IPS-NIHi7 (cell line): ENCODE measurements around the gene KNSTRN.
A peak's percentile ranks its signal among the peaks of the same experiment; 100 is the strongest.

Source experiments
- DNase-seq: peaks from one replicate; pipeline ENCODE4 v3.0.0; 2012; ENCODE audit warnings: mixed read lengths; ENCODE audit errors: extremely low spot score

Gene KNSTRN

DNA sequence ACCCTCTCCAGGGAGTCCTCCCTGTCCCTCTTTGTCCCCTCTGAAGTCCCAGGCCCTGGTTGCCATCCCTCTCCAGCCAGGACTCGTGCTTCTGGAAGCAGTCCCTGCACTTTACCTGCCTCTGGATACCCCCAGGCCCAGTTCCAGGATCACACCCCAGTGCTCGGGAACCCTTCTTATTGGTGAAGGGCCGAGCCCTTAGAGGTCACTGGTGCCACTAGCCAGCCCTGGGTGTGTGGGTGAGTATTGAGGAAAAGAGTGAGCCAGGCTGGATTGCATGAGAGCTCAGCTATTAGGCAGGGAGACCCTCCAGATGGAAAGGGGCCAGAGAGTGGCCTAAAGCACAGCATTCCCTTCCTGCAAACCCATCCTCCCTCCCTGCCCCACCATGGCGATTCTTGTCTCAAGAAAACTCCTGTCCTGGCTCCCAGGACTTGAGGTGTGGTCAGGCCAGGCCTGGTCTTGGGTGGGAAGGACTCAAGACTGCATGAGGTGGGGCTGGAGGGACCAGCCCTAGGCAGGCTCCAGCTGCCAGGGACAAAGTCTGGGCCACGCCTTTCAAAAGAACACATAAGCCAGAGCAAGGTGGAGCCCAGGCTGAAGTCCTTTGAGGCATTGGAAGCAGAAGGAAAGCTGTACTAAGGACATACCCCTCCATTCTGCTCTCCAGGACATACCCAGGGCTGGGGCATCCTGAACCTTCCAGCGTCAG is 36.5 kb upstream of the KNSTRN start:
- DNase-seq, result no peak

DNA sequence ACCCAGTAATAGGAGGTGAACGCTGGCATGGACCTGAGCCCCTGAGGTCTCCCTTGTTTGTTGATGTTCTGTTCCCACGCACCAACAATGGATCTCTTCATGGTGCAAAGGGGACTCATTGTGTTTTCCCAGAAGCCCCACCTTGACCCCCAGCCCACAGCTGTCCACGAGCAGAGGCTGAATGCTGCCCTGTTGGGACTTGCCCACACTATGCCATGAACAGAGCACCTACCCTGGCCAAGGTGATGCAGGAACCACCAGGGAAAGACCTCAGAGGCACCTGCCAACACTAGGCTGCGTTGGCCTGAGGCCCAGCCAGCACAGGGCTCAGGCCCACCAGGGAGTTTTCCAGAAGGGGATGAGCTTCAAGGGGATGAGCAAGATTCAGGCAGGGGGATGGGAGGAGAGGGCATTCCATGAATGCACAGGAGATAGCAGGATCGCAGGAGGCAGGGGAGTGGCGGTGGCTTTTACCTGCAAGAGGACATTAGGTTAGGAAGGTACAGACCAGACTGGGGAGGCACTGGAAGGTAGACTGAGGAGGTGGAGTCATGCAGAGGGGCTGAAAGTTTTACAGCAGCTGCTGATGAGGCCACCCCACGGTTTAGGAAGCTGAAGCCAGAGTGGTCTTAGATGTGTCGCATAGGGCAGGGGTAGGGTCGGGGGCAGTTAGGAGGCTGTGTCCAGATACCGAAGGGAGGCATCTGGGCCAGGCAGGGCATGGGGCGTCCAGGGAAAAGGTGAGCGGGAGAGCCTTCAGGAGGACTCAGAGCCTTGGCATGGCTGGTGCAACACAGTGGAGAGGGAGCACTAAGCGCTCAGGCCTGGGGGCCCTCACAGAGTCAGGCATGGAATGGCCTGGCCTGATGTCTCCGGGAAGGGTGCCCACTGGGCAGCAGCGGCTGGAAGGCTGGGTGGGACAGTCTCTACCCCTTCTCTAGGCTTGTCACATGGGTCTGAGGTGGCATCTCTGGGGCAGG is 35.7 kb upstream of the KNSTRN start:
- DNase-seq, result no peak

DNA sequence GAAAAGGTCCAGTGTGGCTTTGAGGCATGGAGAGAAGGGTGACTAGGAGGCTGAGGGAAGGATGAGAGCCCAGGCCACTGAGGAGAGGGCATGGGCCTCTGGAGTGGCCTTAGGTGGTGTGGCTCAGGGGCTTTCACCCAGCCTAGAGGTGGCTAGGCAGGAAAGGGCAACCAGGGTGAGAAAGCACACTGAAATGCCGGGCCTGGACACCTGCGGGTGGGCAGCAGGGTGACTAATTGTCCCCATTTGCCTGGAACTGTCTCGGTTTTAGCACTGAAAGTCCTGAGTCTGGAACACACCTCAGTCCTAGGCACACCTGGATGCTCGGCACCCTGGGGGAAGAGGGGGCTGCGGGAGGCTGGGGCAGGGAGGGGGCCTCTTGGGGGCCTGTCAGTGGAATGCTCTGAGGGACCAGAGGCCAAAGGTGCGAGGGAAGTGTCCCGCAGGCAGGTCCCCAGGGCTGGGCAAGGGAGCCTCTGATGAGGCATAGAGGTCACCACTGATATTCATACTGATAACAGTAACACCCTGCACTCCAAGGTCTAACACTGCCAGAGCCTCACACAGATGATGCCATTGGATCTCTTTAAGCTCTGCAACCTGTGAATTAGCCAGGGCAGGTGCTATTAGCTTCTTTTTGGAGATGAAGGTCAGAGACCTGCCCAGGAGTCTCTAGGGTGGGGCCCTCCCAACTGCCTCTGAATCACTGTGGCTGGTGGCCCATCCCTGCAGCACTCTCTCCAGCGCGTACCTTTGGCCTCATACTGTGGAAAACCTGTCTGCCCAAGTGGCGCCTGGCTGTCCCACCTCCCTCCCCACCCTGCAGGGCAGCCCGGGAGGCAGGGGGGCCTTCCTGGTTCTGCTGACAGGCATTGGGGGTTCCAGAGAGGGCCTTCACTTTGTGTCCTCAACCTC is 34.7 kb upstream of the KNSTRN start:
- DNase-seq, result no peak

DNA sequence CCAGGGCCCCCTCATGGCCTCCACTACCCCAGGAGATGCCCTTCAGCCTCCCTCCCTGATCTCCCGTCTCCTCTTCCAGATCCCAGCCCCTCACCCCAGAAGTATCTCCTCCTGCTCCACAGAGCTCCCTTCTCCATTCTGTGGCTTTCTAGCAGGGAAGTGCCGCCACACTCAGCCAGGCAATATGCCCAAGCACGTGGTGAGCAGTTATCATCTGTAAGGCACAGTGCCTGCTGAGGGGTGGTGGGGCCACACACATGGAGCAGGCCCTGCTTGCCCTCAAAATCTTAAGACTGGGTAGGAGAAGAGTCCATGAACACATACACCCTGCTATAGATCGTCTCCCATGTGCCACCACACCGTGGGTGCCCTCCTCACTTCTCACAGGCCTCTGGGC is 34.0 kb upstream of the KNSTRN start:
- no peak for DNase-seq

DNA sequence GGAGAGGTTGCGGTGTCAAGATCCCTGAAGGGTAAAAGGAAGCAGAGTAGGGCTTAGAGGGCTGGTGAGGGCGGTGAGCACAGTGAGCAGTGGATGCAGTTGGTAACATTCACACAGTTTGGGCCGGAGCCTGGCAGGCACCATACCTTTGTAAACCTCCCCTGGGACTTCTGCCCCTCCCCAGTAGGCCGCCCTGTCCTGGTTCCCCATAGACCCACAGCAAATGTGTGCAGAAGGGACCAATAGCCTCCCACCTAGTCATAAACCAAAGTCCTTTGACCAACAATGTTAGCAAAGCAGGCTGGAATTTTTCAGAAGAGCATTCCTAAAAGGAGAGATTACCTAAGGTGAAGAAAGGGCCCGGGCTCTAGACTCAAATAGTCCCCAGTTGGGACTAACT is 33.4 kb upstream of the KNSTRN start:
- DNase-seq, result no peak

DNA sequence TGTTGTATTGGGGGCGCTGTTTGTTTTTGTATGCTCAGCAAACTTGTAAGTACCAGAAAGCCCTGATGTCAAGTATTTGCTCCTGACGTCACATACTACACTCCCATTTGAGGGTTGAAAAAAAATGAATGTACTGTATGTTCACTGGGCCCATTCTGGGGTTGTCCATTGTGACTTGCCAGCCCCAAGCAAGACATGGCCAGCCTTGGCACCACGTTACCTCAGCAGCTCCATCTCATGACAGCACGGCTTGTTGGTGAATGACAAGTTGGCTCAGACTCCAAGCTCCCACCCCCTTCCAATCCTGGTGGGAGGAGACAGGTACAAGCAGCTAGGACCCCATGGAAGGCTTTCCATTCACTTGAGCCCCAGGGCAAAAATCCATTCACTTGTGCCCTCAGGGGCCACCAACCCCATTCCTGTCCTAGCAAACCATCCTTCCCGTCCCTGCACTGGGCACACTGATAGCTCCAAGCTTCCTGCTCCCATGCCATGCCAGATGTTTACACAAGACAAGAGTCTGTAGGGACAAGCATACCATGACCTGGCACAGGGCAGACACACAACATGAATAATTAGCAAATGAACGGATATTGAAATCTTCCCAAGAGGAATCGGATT is 30.1 kb upstream of the KNSTRN start:
- DNase-seq, result no peak

DNA sequence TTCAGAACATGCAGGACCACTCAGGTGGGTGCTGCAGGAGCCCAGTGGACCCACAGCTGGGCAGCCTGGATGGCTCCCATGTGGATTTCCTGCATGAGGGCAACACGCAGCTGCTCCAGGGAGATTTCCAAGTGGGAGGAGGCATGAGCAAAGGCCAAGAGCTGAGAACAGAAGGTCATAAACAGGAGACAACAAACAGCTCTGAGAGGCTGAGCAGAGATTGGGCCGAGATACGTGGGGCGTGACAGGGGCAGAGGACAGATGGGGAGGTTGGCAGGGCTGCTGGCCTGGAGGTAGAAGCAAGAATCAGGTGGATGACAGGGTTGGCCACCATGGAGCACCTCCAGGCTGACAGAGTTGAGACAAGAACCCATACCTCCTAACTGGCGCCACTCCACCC is 28.8 kb upstream of the KNSTRN start:
- DNase-seq, result no peak

DNA sequence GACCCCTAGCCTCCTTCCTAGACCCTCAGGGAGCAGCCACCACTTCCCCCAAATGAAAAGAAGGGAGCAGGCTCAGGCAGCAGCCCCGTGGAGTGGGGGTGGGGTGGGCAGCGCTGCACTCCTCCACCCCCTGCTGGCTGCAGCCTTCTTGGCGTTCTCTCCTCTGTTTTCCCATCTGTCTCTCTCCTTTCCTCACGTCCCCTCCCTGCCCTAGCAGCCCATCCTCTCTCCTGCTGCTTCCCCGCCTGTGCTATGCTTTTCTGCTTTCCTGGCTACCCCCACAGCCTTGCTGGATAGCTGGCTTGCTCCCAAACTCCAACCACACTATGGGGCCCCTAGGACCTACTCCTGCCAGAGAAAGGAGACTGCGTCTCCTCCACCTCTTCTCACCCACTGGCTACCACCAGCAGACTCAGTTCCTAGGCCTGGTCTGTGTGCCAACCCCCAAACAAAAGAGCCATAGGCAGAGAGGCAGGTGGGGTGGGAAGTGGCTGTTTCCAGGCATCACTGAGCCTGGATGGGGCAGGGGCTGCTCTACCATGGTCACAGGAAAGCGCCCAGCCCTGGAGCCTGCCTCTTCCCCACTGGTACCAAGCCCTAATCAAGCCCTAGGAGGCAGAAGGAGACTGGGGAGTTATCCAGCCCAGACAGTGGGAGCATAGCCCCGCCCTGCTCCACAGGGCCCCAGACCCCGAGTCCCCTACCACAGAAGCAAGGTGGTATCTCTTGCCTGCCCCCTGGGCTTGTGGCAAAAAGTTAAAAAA is 27.9 kb upstream of the KNSTRN start:
- peak; percentile 76 for DNase-seq

DNA sequence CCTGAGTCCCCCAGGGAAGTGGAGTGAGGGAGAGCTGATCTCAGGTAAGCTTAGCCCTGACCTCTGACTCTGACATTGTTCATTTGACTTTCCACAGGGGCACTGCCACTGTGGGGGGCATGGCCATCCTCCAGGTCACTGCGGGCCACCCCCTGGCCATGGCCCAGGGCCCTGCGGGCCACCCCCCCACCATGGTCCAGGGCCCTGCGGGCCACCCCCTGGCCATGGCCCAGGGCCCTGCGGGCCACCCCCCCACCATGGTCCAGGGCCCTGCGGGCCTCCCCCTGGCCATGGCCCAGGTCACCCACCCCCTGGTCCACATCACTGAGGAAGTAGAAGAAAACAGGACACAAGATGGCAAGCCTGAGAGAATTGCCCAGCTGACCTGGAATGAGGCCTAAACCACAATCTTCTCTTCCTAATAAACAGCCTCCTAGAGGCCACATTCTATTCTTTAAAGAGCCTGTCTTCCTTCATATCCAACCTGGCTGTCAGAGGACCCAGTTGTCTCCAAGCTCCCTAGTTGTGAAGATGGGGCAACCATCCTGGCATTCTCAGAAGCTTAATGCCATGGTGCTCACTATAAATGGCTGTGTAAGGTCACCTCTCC is 26.4 kb upstream of the KNSTRN start:
- DNase-seq, result no peak

DNA sequence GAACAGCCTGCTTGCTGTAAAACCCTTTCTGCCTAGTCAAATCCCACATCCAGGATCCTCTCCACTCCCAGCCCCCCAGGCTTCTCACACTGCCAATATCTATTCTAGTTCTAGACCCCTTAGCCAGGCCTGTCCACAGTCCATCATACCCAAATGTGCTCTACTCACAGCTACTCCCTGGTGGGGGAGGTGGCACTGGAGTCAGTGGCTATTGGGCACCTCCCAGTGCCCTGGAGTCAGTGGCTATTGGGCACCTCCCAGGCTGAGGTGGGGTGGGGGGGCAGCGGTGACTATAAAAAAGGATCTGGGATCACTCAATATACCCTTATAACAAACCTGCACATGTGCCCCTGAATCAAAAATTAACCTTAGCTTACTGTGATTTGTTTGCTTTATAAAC is 25.3 kb upstream of the KNSTRN start:
- DNase-seq, result no peak

DNA sequence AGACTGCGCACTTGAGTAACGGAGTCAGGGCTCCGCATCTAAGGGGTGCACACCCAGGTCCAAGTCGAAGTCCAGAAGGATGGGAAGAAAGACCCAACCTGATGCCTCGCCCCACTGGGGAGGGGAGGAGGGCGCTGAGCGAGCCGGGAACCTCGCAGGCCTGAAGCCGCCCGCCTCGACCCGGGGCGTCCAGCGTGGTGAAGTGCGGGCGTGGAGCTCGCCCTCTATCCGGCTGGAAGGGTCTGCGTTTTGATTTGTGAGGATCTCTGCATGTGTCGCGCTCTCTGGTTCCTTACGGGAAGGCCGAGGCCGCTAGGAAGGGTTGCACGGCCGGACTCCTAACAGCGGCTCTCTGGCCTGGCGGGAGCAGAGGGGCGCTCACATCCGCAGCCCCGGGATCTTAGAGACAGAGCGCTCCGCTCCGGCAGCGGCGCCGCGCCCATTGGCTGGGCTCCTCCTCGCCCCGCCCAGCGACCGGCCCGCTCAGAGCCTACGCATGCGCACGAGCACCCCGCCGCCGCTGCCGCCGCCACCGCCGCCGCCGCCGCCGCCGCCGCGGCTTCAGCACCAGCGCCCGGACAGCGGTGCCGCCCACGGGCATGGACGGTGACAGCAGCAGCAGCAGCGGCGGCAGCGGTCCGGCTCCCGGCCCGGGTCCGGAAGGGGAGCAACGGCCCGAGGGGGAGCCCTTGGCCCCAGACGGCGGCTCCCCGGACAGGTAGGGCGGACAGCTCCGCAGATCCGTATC is 24.6 kb upstream of the KNSTRN start, which contains the start of gene DISP2:
Gene DISP2 (plus strand): TSS at position 497 of the 748 bp plus-strand sequence. CDS start 103 bp downstream, at position 600.
- DNase-seq, result peak; percentile 98

DNA sequence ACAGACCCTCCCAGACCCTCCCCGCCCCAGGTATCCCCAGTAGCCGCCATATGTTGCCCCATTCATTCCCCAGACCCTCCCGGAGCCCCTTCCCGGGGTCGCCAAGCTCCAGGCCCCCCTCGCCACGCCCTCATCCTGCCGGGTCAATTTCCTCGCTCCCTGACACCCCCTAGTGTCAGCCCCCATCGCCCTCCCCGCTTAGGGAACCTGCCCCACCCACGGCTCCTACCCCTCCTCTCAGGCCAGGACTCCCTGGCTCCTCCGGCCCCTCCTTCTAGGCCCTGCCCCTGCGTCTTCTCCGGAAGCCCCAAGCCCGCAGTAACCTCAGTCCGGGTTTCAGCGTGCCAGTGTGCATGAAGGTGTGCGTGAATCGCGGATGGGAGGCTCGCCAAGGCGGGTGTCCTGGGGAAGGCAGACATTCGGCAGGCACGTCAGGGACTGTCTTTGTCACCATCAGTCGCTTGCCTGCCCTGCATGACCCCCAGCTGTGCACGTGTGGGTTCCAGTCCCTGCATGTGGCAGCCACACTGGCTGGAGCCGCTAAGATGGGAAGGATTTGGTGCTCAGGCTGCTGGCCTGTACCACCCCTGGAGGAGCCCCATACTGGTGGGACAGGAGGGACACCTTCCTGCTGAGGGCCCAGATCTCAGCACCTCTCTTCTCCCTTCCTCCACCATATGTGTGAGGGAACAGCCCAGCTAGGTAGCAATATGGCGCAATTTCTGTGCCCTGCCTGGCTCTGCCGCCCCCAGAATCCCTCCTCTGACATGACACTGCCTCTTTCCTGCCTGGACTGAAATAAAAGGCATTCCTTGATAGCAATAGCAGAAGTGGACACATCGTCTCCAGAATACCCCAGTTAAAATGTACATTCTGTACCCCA is 23.8 kb upstream of the KNSTRN start:
- DNase-seq, result peak; percentile 53

DNA sequence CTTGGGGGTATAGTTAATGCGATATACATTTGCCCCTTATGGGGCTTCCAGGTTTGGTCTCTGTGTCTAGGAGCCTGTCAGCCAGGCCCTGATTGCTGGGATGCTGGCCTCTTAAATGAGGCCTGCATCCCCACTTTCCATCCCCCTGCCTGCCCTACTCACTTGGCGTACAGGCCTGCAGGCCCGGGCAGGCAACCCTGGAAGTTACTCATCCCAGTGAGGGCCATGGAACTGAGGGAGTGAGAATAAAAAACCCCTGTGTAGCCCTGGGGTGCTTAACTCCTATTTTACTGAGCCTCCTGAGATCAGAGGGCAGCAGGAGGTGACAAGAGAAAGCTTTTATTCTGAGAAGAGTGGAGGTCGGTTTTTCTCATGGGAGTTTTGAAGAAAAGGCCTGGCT is 22.5 kb upstream of the KNSTRN start:
- DNase-seq, result no peak

DNA sequence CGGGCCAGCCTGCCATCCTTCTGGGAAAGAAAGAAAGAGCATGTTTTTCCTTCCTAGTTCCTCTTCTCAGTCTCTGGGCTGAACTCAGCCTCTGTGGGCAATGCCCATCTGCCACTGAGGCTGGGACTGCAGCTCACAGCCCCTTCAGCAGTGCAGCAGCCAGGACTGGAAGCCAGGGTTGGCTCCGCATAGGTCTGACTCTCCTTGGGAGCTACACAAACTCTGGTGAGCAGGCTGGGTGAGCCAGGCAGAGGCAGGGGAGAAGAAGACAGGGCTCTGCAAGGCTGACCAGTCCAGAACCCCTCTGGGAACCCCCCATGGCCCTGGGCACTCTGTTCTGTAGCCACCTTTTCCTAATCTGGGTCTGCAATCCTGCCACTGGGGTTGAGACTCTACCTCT is 20.9 kb upstream of the KNSTRN start:
- no peak for DNase-seq

DNA sequence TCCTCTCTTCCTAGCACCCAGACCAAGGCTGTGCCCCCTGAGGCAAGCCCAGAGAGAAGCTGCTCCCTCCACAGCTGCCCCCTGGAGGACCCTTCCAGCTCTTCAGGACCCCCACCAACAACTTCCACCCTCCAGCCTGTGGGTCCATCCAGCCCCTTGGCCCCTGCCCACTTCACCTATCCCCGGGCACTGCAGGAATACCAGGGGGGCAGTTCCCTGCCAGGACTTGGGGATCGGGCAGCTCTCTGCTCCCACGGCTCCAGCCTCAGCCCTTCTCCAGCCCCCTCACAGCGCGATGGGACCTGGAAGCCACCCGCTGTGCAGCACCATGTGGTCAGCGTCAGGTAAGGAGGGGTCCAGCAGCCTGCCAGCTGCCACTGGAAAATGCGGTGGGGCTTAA is 18.9 kb upstream of the KNSTRN start:
- no peak for DNase-seq

DNA sequence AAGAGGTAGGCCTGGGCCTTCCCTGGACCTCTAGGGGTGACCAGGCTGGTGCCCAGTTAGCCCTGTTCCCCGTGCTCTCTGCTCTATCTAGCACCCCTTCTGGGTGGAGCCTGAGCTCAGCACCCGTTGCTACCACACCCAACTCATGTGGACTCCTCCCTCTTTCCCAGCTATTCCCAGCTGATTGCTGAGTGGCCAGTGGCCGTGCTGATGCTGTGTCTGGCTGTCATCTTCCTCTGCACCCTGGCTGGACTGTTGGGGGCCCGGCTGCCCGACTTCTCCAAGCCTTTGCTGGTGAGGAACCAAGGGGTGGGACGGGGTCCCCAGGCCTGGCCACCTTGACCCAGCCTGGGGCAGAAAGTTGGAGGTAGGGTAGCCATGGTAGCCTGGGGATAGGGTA is 18.3 kb upstream of the KNSTRN start:
- no peak for DNase-seq

DNA sequence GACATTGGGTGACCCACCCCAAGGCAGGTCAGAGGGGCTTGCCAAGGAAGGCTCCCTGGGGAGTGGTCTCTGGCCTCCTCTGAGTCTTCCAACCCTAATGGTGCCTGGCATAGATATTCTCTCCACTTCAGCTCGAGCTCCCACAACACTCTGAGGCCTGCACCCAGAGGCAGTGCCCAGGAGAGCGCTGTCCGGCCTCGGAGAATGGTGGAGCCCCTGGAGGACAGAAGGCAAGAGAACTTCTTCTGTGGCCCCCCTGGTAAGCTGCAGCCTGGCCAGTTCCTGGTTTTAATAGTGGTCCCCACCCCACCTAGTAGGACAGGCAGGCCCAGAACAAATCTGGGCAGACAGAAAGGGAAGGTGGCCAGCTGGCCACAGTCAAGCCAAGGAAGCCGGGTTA is 17.5 kb upstream of the KNSTRN start:
- DNase-seq, result no peak
